SK-N-MC (cell line): ENCODE measurements around the gene SDK1.

Source experiments
- EZH2 ChIP-seq: fragments of 200-600 bp; sonication (generic); IDR thresholded peaks from one replicate; pipeline ENCODE4 v1.6.1; 2017; ENCODE audit warnings: antibody characterized with exemption
- FOXP2 ChIP-seq: optimal IDR thresholded peaks from 2 replicates; pipeline ENCODE3; 2011; ENCODE audit warnings: mild to moderate bottlenecking, moderate library complexity; ENCODE audit not compliant: insufficient read depth; ENCODE audit errors: extremely low read length, control extremely low read depth
- POLR2AphosphoS5 ChIP-seq: IDR thresholded peaks from 2 replicates; pipeline ENCODE4 v1.6.1; 2012; ENCODE audit warnings: mild to moderate bottlenecking, low read depth, low read length, borderline replicate concordance

DNA sequence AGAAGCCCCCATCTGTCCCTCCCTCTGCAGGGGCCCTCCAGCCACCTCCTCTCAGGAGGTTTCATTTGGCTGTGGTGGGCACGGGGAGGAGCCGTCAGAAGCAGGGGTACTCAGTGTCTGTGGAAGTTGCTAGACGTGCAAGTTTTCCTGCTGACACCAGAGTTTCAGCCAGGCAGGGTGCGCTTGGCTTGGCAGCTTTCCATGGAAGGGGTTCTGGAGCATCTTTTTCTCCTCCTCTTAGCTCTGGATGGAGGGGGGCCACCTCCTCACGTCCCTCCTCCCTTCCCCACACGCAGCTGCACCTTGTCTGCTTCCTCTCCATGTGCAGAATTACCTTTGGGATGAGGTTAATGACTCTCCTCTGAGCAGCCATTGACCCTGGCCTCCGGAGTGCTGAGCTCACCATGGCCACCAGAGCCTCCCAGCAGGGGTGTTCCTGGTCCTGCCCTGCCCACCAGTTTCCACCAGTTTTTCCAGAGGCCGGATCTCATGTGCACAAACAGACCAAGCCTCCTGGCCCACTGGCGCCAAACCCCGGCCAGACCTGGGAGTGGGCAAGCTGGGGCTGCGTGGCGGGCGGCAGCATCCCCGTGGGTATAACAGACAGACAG, 801.3 kb downstream of the SDK1 start:
- TF ChIP-seq EZH2, result no peak
- peak; percentile 70 for TF ChIP-seq POLR2AphosphoS5
- TF ChIP-seq FOXP2, result no peak
